ENCODE data around the gene FAM131A. TPM values are rescaled to one million over a fixed set of nuclear protein-coding genes. Genes with fewer than 3 reads are reported as not detected.

FAM131A gene
- total and polyA plus RNA-seq, 9 of the 15 experiments (the other 6 are each of a cell fraction or from before 2014, with no cell fraction given) = 0.48 to 11.1 (median 4.3) TPM

- TF ChIP-seq PATZ1 (CRISPR knock-in tag; IDR thresholded peaks at IDR 0.05; ENCODE audit: borderline replicate concordance) (no peak), TAL1 (IDR thresholded peaks at IDR 0.05) (peak; percentile 31; the same call in 1 of the 2 replicates), NFIC (IDR thresholded peaks at IDR 0.05) (no peak), ATF7 (IDR thresholded peaks at IDR 0.05) (no peak), ILF3 (IDR thresholded peaks at IDR 0.05; ENCODE audit: borderline replicate concordance) (no peak), TAF7 (tag; IDR thresholded peaks at IDR 0.05) (no peak), RCOR1 (IDR thresholded peaks at IDR 0.05; ENCODE audit: borderline replicate concordance in 1 of 2, low read depth in 2 of 2, low read length in 2 of 2) (peak in 1 of 2 experiments; percentile 38; a peak in 1 of 4 replicates), SMC3 (conservative IDR thresholded peaks at IDR 0.05; ENCODE audit: insufficient read depth, low read depth, low read length) (no peak), HDAC1 (IDR thresholded peaks at IDR 0.05) (0 out of 4 replicates have a peak, but pooled peaks of 1 of the 2 experiments have one; percentile 9), POLR2AphosphoS5 (IDR thresholded peaks at IDR 0.05; ENCODE audit: control insufficient read depth, insufficient read depth, low read depth, low read length) (peak; percentile 1; the same call in 1 of the 2 replicates), ZNF717 (CRISPR knock-in tag; IDR thresholded peaks at IDR 0.05) (no peak), CAMTA2 (CRISPR knock-in tag; conservative IDR thresholded peaks at IDR 0.05) (no peak), YY1 (IDR thresholded peaks at IDR 0.05; ENCODE audit: borderline replicate concordance in 1 of 3, control insufficient read depth in 1 of 3, extremely low read depth in 1 of 3, insufficient read depth in 3 of 3, insufficient read length in 1 of 3, insufficient replicate concordance in 2 of 3, low read depth in 1 of 3, low read length in 2 of 3) (peak in 1 of 3 experiments; percentile 13), HOXB6 (CRISPR knock-in tag; IDR thresholded peaks at IDR 0.05; ENCODE audit: borderline replicate concordance) (no peak), POLR2A (conservative IDR thresholded peaks at IDR 0.05) (0 out of 2 replicates have a peak, but pooled peaks have one; percentile 5), BCLAF1 (IDR thresholded peaks at IDR 0.05; ENCODE audit: borderline replicate concordance in 1 of 2, control insufficient read depth in 1 of 2, low read depth in 2 of 2, low read length in 1 of 2) (no peak), TEAD2 (tag; IDR thresholded peaks at IDR 0.05) (no peak), CBFA2T3 (IDR thresholded peaks at IDR 0.05) (peak; percentile 49), MTA3 (IDR thresholded peaks at IDR 0.05; ENCODE audit: borderline replicate concordance) (no peak), CBX2 (IDR thresholded peaks at IDR 0.05; ENCODE audit: insufficient read depth, low read length, poor library complexity, severe bottlenecking) (no peak), CTCFL (IDR thresholded peaks at IDR 0.05; ENCODE audit: borderline replicate concordance, insufficient read depth, low read depth, low read length, poor library complexity, severe bottlenecking) (no peak)
Measured at GRCh38 chr3:184333190-184333589, 4.2 kb upstream of the FAM131A start (continued).
